ENCODE results near the gene PTPN11. TPM values are rescaled to one million over a fixed set of nuclear protein-coding genes. Genes with fewer than 3 reads are reported as not detected.

Gene PTPN11
- polyA plus RNA-seq, 2 of the 4 experiments (the other 2 are of a cell fraction) = 78.6 to 194 TPM

DNA sequence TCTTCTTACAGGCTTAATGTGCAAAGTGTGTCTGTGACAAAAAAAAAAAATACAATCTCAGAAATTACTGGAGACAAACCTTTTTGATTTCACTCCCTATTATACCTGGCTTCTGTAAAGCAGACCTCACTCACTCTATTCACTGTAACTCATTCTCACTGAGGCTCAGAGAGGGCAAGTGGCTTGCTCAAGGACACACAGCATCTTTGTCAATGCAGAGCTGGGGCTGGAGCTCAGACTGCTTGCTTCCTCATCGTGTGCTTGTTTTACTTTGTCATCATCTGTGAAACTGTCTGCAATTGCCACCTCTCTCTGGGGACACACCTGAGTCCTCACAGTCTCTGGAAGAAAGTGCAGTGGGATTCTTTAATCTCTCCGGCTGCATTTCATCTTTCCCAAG lies 120.0 kb downstream of the PTPN11 start:
- ATAC-seq (no peak), FAIRE-seq (no peak), DNase-seq (ENCODE audit: low read depth in 1 of 2, low spot score in 1 of 2) (no peak)
- POLR2A ChIA-PET = no interaction called here
- H3K4me1 ChIP-seq = no peaks in the 10 kb centered on the region
- H3K9me3 ChIP-seq = no peaks in the 10 kb centered on the region
- WGBS (ENCODE audit: missing lambda C conversion rate) = 51% methylated on average over 2 of the region's 2 CpGs
- no peak overlapping the region for H3K27ac ChIP-seq
- H3K4me3 ChIP-seq = no peak overlapping the region
- peak; percentile 80 for TF ChIP-seq ZFP36 (IDR thresholded peaks at IDR 0.05; ENCODE audit: borderline replicate concordance, partially characterized antibody)
- TF ChIP-seq NFE2L2 (conservative IDR thresholded peaks at IDR 0.05; ENCODE audit: low read length) = no peak
- no peak overlapping the region for H3K4me2 ChIP-seq
- CTCF ChIA-PET = interaction anchor here (0.7 to 1.3 kb wide), 4 partner anchors 8 to 433 kb away, joined by 3 to 5 read pairs (median 4); no protein-coding TSS in a partner anchor

DNA sequence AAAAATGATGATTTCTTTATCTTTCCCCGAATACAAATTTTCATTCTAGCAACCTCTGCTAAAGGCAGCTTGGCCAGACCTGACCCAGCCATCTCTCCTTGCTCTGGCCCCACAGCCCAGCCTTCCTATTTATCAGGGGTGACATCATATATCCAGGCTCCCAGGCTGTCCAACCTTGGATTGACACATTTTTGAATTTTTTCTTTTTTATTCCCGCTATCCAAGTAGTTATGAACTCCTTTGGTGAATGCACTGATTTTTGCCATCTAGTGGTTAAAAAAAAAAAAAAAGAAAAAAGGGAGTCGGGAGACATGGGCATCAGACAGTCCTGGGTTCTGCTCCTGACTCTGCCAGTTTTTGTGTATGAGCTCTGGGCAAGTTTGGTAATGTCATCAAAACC lies 120.5 kb downstream of the PTPN11 start:
- Histone ChIP-seq H3K9me3 (no peaks in the 10 kb centered on the region), H3K4me3 (no peak overlapping the region), H3K4me2 (0 out of 3 replicates have a peak overlapping the region, but pooled peaks have one; percentile 6), H3K4me1 (no peaks in the 10 kb centered on the region), H3K27ac (no peak overlapping the region)
- TF ChIP-seq NR3C1 (IDR thresholded peaks at IDR 0.05) = no peak
- TF ChIP-seq CTCF (IDR thresholded peaks at IDR 0.05) = peak; percentile 35
- ATAC-seq (peak; percentile 64 to 80; a peak in 3 of 6 replicates), FAIRE-seq (no peak), DNase-seq (ENCODE audit: low read depth in 1 of 2, low spot score in 1 of 2) (peak; percentile 33 to 35)
- 14% methylated on average over 3 of the region's 3 CpGs for WGBS (ENCODE audit: missing lambda C conversion rate)
- POLR2A ChIA-PET = interaction anchor here (0.7 kb wide), 1 partner anchor 217 kb away, joined by 3 read pairs; no protein-coding TSS in a partner anchor
- CTCF ChIA-PET = interaction anchor here (0.7 to 1.3 kb wide), 10 partner anchors 8 to 433 kb away, joined by 3 to 6 read pairs (median 4); no protein-coding TSS in a partner anchor

DNA sequence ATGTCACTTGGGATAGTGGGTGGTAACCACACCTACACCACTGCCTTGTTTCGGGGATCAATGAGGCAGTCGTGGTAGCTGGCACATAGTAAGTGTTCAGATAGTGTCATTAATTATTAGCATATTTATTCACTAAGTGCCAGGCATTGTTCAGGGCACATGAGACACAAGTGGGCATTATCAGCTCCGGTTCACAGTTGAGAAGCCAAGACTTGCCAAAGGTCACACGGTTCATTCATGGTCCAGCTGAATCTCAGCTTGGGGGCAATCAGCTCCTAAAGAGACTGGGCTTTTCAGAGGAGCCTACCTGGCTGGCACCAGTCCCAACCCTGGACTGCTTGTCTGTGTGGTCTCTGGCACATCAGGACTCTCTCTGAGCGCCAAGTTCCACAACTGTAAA lies 121.3 kb downstream of the PTPN11 start:
- Histone ChIP-seq H3K4me3 (no peak overlapping the region), H3K27ac (no peak overlapping the region), H3K9me3 (no peaks in the 10 kb centered on the region), H3K4me1 (no peaks in the 10 kb centered on the region), H3K4me2 (no peak overlapping the region)
- 81% methylated on average over 4 of the region's 5 CpGs for WGBS (ENCODE audit: missing lambda C conversion rate)
- ChIA-PET POLR2A (no interaction called here), CTCF (interaction anchor here (0.5 to 1.3 kb wide), 11 partner anchors 12 to 322 kb away, joined by 3 to 6 read pairs (median 3); no protein-coding TSS in a partner anchor)
- DNase-seq (ENCODE audit: low read depth in 1 of 2, low spot score in 1 of 2) (no peak), FAIRE-seq (no peak), ATAC-seq (no peak)
- TF ChIP-seq NR3C1 (IDR thresholded peaks at IDR 0.05) (no peak), NPAS2 (CRISPR knock-in tag; IDR thresholded peaks at IDR 0.05; ENCODE audit: borderline replicate concordance) (no peak), ZSCAN20 (CRISPR knock-in tag; IDR thresholded peaks at IDR 0.05) (no peak), HOXB5 (CRISPR knock-in tag; IDR thresholded peaks at IDR 0.05) (no peak), SREBF2 (IDR thresholded peaks at IDR 0.05) (no peak), TP53 (CRISPR knock-in tag; IDR thresholded peaks at IDR 0.05) (no peak)
- TF ChIP-seq, protein P1, sequence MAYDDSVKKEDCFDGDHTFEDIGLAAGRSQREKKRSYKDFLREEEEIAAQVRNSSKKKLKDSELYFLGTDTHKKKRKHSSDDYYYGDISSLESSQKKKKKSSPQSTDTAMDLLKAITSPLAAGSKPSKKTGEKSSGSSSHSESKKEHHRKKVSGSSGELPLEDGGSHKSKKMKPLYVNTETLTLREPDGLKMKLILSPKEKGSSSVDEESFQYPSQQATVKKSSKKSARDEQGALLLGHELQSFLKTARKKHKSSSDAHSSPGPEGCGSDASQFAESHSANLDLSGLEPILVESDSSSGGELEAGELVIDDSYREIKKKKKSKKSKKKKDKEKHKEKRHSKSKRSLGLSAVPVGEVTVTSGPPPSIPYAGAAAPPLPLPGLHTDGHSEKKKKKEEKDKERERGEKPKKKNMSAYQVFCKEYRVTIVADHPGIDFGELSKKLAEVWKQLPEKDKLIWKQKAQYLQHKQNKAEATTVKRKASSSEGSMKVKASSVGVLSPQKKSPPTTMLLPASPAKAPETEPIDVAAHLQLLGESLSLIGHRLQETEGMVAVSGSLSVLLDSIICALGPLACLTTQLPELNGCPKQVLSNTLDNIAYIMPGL (CRISPR knock-in tag; IDR thresholded peaks at IDR 0.05; ENCODE audit: borderline replicate concordance) = no peak

- Histone ChIP-seq H3K27ac (no peak overlapping the region), H3K4me3 (no peak overlapping the region), H3K4me1 (no peaks in the 10 kb centered on the region), H3K4me2 (no peak overlapping the region), H3K9me3 (no peaks in the 10 kb centered on the region)
- ChIA-PET CTCF (interaction anchor here (0.7 kb wide), 1 partner anchor 13 kb away, joined by 3 read pairs; no protein-coding TSS in a partner anchor), POLR2A (no interaction called here)
- 44% methylated on average over 4 of the region's 4 CpGs for WGBS (ENCODE audit: missing lambda C conversion rate)
- no peak for DNase-seq (ENCODE audit: low read depth in 1 of 2, low spot score in 1 of 2)
- no peak for ATAC-seq
- FAIRE-seq = no peak
- TF ChIP-seq RFX5 (IDR thresholded peaks at IDR 0.05) (no peak), CTCF (IDR thresholded peaks at IDR 0.05) (no peak), KDM1A (IDR thresholded peaks at IDR 0.05; ENCODE audit: low read depth) (no peak), HEYL (CRISPR knock-in tag; IDR thresholded peaks at IDR 0.05) (no peak), POLR2AphosphoS2 (conservative IDR thresholded peaks at IDR 0.05; ENCODE audit: low read length) (no peak), HOXB13 (CRISPR knock-in tag; IDR thresholded peaks at IDR 0.05; ENCODE audit: low read depth) (no peak), HOXB5 (CRISPR knock-in tag; IDR thresholded peaks at IDR 0.05) (no peak), FOSB (CRISPR knock-in tag; IDR thresholded peaks at IDR 0.05) (no peak), HES2 (IDR thresholded peaks at IDR 0.05) (no peak), MAZ (IDR thresholded peaks at IDR 0.05; ENCODE audit: borderline replicate concordance, low read depth, low read length) (no peak), NPAS2 (CRISPR knock-in tag; IDR thresholded peaks at IDR 0.05; ENCODE audit: borderline replicate concordance) (no peak), E2F6 (IDR thresholded peaks at IDR 0.05; ENCODE audit: borderline replicate concordance, low read depth) (no peak), SREBF2 (IDR thresholded peaks at IDR 0.05) (no peak), RNF2 (IDR thresholded peaks at IDR 0.05; ENCODE audit: borderline replicate concordance, low read depth) (no peak)
- TF ChIP-seq, protein P1 (CRISPR knock-in tag; IDR thresholded peaks at IDR 0.05; ENCODE audit: borderline replicate concordance) = no peak
Measured at GRCh38 chr12:112543751-112544150, 125.0 kb downstream of the PTPN11 start.
